Loucy (cell line): ENCODE data around the gene SLC4A3.

ENCODE experiments used
- H2AFZ ChIP-seq: fragments of 200-600 bp; sonication (generic); 2 replicates; pipeline ENCODE4 v1.6.0; 2016; ENCODE audit warnings: antibody characterized with exemption, mild to moderate bottlenecking, low read length, moderate library complexity
- H3F3A ChIP-seq: fragments of 200-600 bp; 2 replicates; pipeline ENCODE4 v1.6.0; 2016; ENCODE audit warnings: antibody characterized with exemption, low read depth, mild to moderate bottlenecking
- H3K27me3 ChIP-seq: fragments of 200-600 bp; sonication (generic); 2 replicates; pipeline ENCODE4 v1.6.1; 2014; ENCODE audit warnings: low read length, mild to moderate bottlenecking; ENCODE audit not compliant: insufficient read depth, poor library complexity, severe bottlenecking
- H3K36me3 ChIP-seq: fragments of 200-600 bp; sonication (generic); 2 replicates; pipeline ENCODE4 v1.6.1; 2016; ENCODE audit warnings: low read length; ENCODE audit not compliant: insufficient read depth
- H3K4me1 ChIP-seq: fragments of 200-600 bp; sonication (generic); 2 replicates; pipeline ENCODE4 v1.5.1; 2014; ENCODE audit warnings: low read length, mild to moderate bottlenecking; ENCODE audit not compliant: insufficient read depth, poor library complexity, severe bottlenecking
- H3K4me2 ChIP-seq: fragments of 200-600 bp; sonication (generic); 2 replicates; pipeline ENCODE4 v1.6.0; 2014; ENCODE audit warnings: antibody characterized with exemption, low read length, low read depth, mild to moderate bottlenecking; ENCODE audit not compliant: poor library complexity, severe bottlenecking
- H3K4me3 ChIP-seq: fragments of 200-600 bp; sonication (generic); 2 replicates; pipeline ENCODE4 v1.5.1; 2014; ENCODE audit warnings: low read length, mild to moderate bottlenecking, mixed read lengths; ENCODE audit not compliant: poor library complexity, severe bottlenecking
- H3K79me2 ChIP-seq: fragments of 200-600 bp; sonication (generic); 2 replicates; pipeline ENCODE4 v1.6.1; 2014; ENCODE audit warnings: low read length; ENCODE audit not compliant: insufficient read depth
- H3K9ac ChIP-seq: fragments of 200-600 bp; sonication (generic); 2 replicates; pipeline ENCODE4 v1.6.0; 2014; ENCODE audit warnings: mild to moderate bottlenecking, low read depth, low read length, moderate library complexity; ENCODE audit not compliant: poor library complexity, severe bottlenecking
- H3K9me2 ChIP-seq: fragments of 200-600 bp; sonication (generic); replicated peaks from 2 replicates; pipeline ENCODE4 v1.6.1; 2016; ENCODE audit warnings: low read depth, low read length, mixed read lengths
- H3K9me3 ChIP-seq: fragments of 200-600 bp; sonication (generic); 2 replicates; pipeline ENCODE4 v1.6.1; 2014; ENCODE audit warnings: mild to moderate bottlenecking, antibody characterized with exemption, low read length, low read depth; ENCODE audit not compliant: insufficient read depth
- H4K20me1 ChIP-seq: fragments of 200-600 bp; sonication (generic); 2 replicates; pipeline ENCODE4 v1.6.0; 2014; ENCODE audit warnings: antibody characterized with exemption, low read length, mild to moderate bottlenecking; ENCODE audit not compliant: insufficient read depth, poor library complexity, severe bottlenecking
- EZH2phosphoT487 ChIP-seq: fragments of 200-600 bp; IDR thresholded peaks from 2 replicates; pipeline ENCODE4 v1.6.1; 2018; ENCODE audit warnings: antibody characterized with exemption, mild to moderate bottlenecking, moderate library complexity, borderline replicate concordance
- TF ChIP-seq, protein P1 (sequence below): fragments of 200-600 bp; sonication (generic); conservative IDR thresholded peaks from 2 replicates; pipeline ENCODE4 v1.5.1; 2014; ENCODE audit warnings: mild to moderate bottlenecking, antibody characterized with exemption, low read length

The SLC4A3 gene

DNA sequence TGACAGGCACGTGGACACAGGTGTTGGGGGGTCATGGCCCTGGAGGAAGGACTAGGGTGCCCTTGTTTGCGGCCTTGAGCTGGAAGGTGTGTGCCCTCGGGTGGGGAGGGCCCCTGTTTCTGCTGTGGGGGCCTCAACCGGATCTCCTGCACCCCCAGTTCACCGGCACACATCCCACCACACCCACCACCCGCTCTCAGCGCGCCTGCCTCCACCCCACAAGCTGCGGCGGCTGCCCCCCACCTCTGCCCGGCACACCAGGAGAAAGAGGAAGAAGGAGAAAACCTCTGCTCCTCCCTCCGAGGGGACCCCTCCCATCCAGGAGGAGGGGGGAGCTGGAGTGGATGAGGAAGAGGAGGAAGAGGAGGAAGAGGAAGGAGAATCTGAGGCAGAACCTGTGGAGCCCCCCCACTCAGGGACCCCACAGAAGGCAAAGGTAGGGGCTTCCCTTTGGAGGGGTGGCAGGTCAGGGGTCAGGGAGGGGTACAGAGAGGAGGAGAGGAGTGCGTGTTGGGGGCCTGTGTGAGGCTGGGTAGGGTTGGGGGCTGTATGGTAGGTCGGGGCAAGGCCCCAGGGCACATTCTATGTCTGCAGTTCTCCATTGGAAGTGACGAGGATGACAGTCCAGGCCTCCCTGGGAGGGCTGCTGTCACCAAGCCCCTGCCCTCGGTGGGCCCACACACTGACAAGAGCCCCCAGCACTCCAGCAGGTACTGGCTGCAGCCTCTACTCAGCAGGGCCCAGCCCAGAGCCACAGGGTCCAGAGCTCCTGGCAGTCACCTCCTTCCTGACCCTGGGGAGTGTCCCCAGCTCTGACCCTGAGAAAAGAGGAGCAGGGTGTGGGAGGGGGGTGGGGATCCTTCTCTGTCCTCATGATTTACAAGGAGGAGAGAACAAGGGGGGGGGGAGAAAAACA, 1.8 kb downstream of the SLC4A3 start:
- no peaks in the 10 kb centered on the region for H3K9me3 ChIP-seq
- H3K9ac ChIP-seq = no peak overlapping the region
- H3K27me3 ChIP-seq = peaks cover 10% of the 10 kb centered on the region
- no peak overlapping the region for H2AFZ ChIP-seq
- no peak overlapping the region for H3K4me3 ChIP-seq
- no peaks in the 10 kb centered on the region for H3K79me2 ChIP-seq
- H3K9me2 ChIP-seq = no peaks in the 10 kb centered on the region
- no peaks in the 10 kb centered on the region for H3K36me3 ChIP-seq
- H4K20me1 ChIP-seq = no peaks in the 10 kb centered on the region
- H3K4me1 ChIP-seq = no peaks in the 10 kb centered on the region
- no peak overlapping the region for H3K4me2 ChIP-seq
- no peaks in the 10 kb centered on the region for H3F3A ChIP-seq
- TF ChIP-seq, protein P1, sequence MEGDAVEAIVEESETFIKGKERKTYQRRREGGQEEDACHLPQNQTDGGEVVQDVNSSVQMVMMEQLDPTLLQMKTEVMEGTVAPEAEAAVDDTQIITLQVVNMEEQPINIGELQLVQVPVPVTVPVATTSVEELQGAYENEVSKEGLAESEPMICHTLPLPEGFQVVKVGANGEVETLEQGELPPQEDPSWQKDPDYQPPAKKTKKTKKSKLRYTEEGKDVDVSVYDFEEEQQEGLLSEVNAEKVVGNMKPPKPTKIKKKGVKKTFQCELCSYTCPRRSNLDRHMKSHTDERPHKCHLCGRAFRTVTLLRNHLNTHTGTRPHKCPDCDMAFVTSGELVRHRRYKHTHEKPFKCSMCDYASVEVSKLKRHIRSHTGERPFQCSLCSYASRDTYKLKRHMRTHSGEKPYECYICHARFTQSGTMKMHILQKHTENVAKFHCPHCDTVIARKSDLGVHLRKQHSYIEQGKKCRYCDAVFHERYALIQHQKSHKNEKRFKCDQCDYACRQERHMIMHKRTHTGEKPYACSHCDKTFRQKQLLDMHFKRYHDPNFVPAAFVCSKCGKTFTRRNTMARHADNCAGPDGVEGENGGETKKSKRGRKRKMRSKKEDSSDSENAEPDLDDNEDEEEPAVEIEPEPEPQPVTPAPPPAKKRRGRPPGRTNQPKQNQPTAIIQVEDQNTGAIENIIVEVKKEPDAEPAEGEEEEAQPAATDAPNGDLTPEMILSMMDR = no peak
- no peak for TF ChIP-seq EZH2phosphoT487

DNA sequence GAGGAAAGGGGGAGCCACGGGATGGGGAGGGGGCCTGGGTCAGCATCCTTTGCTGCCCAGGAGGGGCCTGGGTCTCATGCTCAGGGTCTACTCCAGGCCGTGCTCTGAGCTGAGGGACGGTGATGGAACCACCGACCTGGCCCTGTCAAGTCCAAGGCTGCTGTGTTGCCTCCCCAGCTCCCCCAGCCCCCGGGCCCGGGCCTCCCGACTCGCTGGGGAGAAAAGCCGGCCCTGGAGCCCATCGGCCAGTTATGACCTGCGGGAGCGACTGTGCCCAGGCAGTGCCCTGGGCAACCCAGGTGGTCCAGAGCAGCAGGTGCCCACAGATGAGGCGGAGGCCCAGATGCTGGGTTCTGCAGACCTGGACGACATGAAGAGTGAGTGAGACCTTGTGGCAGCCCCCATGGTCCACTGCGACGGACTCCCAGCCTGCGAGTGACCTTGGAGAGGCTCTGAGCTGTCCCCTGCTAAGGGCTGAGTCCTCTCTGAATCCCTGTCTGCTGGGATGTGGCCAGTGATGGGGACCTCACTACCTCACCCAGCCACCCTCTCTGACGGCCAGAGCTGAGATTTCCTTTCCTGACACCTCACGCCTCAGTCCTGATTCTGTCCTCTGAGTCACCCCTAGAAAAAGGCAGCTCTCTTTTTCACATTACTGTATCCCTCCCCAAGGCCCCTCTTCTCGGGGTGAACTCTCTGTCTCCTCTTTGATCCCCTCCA, 2.7 kb downstream of the SLC4A3 start:
- Histone ChIP-seq H3K4me3 (no peak overlapping the region), H3K9me3 (no peaks in the 10 kb centered on the region), H3K27me3 (peaks cover 10% of the 10 kb centered on the region), H3K79me2 (no peaks in the 10 kb centered on the region), H3K36me3 (no peaks in the 10 kb centered on the region), H4K20me1 (no peaks in the 10 kb centered on the region), H3F3A (no peaks in the 10 kb centered on the region), H3K4me2 (no peak overlapping the region), H3K9me2 (no peaks in the 10 kb centered on the region), H3K9ac (no peak overlapping the region), H2AFZ (no peak overlapping the region), H3K4me1 (no peaks in the 10 kb centered on the region)
- TF ChIP-seq, protein P1 = no peak
- no peak for TF ChIP-seq EZH2phosphoT487

- no peaks in the 10 kb centered on the region for H4K20me1 ChIP-seq
- H3K4me3 ChIP-seq = no peak overlapping the region
- no peaks in the 10 kb centered on the region for H3K4me1 ChIP-seq
- no peaks in the 10 kb centered on the region for H3F3A ChIP-seq
- H3K9ac ChIP-seq = no peak overlapping the region
- peaks cover 10% of the 10 kb centered on the region for H3K27me3 ChIP-seq
- H3K79me2 ChIP-seq = no peaks in the 10 kb centered on the region
- H3K9me2 ChIP-seq = no peaks in the 10 kb centered on the region
- H3K4me2 ChIP-seq = no peak overlapping the region
- TF ChIP-seq, protein P1 = no peak
- no peak for TF ChIP-seq EZH2phosphoT487
- no peaks in the 10 kb centered on the region for H3K9me3 ChIP-seq
- no peak overlapping the region for H2AFZ ChIP-seq
- no peaks in the 10 kb centered on the region for H3K36me3 ChIP-seq
Observed at GRCh38 chr2:219630770-219631405, 3.5 kb downstream of the SLC4A3 start.
